A673 (cell line): Measurements from ENCODE around the gene TP53BP1.

Experiments
- CTCF ChIP-seq: fragments of 300-800, 200-600 bp; sonication (generic); conservative IDR thresholded peaks from 2 replicates; pipeline ENCODE4 v1.5.1; 2017; ENCODE audit warnings: low read depth, mild to moderate bottlenecking, antibody characterized with exemption, low read length, moderate library complexity, mixed read lengths
- EZH2 ChIP-seq: fragments of 200-600 bp; sonication (generic); IDR thresholded peaks from 2 replicates; pipeline ENCODE4 v1.6.1; 2017; ENCODE audit warnings: borderline replicate concordance, low read depth, mild to moderate bottlenecking, mixed read lengths, antibody characterized with exemption, low read length; ENCODE audit not compliant: poor library complexity, severe bottlenecking

- TF ChIP-seq CTCF, result peak; percentile 36; the same call in 1 of the 2 replicates
- TF ChIP-seq EZH2, result no peak
Observed at GRCh38 chr15:43511012-43511885, 18.3 kb upstream of the TP53BP1 start.
